Calu3 (cell line): Measurements from ENCODE around the gene GARRE1. TPM values are rescaled to one million over a fixed set of nuclear protein-coding genes. Genes with fewer than 3 reads are reported as not detected.
"Not testable (repeated sequence)": the region's sequence is repeated elsewhere in the genome, so short reads cannot be mapped to it uniquely, and the experiment has no call there.

Experiments used
- BruUV-seq: library from RNA; stranded (reverse); fragments of 400-500 nt; replicated peaks from 2 replicates; lab custom pipeline; 2021; lab: Mats Ljungman, UMichigan
- CTCF ChIA-PET: fragments of 300-600 bp; sonication (Branson Sonifier 250); formaldehyde crosslinking; loops from one replicate; lab custom pipeline; 2022; ENCODE audit warnings: antibody characterized with exemption; lab: Charles Lee
- DNase-seq: peaks from one replicate; pipeline ENCODE4 v3.0.0; 2022
- H3K27ac Mint-ChIP-seq: one replicate; pipeline ENCODE4 v1.8.0; 2022; ENCODE audit warnings: mixed read lengths; ENCODE audit not compliant: unreplicated experiment
- H3K27me3 Mint-ChIP-seq: one replicate; pipeline ENCODE4 v1.8.0; 2022; ENCODE audit warnings: mixed read lengths; ENCODE audit not compliant: unreplicated experiment
- H3K36me3 Mint-ChIP-seq: one replicate; pipeline ENCODE4 v1.8.0; 2022; ENCODE audit warnings: mild to moderate bottlenecking, moderate library complexity, mixed read lengths; ENCODE audit not compliant: insufficient read depth, unreplicated experiment
- H3K4me1 Mint-ChIP-seq: one replicate; pipeline ENCODE4 v1.8.0; 2022; ENCODE audit warnings: mild to moderate bottlenecking, low read depth, mixed read lengths; ENCODE audit not compliant: unreplicated experiment
- H3K4me3 Mint-ChIP-seq: one replicate; pipeline ENCODE4 v1.8.0; 2022; ENCODE audit warnings: mild to moderate bottlenecking, low read depth, moderate library complexity, mixed read lengths; ENCODE audit not compliant: unreplicated experiment
- H3K9me3 Mint-ChIP-seq: one replicate; pipeline ENCODE4 v1.8.0; 2022; ENCODE audit warnings: low read depth, mixed read lengths; ENCODE audit not compliant: unreplicated experiment
- CTCF ChIP-seq: fragments of 200-600 bp; IDR thresholded peaks from one replicate; pipeline ENCODE4 v1.8.0; 2022; ENCODE audit warnings: antibody characterized with exemption; ENCODE audit not compliant: unreplicated experiment
- intact Hi-C: fragments of 100-400 bp; cut with micrococcal nuclease; formaldehyde crosslinking; loops from one replicate; pipeline ENCODE4 v1.10.0; 2022; ENCODE audit not compliant: unreplicated experiment
- total RNA-seq: library from RNA; stranded (reverse); gene quantifications from 2 replicates; pipeline ENCODE4 v1.2.3, GENCODE V29; 2022

GARRE1 gene
- total RNA-seq, 1 experiment from 2014 or later: 19.9 TPM

GRCh38 chr19:34213283-34213682, 41.1 kb upstream of the GARRE1 start:
- no peak overlapping the region for H3K4me3 Mint-ChIP-seq
- H3K36me3 Mint-ChIP-seq: peaks cover 52% of the 10 kb centered on the region
- BruUV-seq: no TSS peak
- no peaks in the 10 kb centered on the region for H3K27me3 Mint-ChIP-seq
- H3K9me3 Mint-ChIP-seq: no peaks in the 10 kb centered on the region
- H3K27ac Mint-ChIP-seq: no peak overlapping the region
- H3K4me1 Mint-ChIP-seq: peaks cover 10% of the 10 kb centered on the region
- no peak for DNase-seq
- no peak for TF ChIP-seq CTCF
- intact Hi-C loops: no loop called here
- CTCF ChIA-PET: no interaction called here

GRCh38 chr19:34214040-34214439, 40.3 kb upstream of the GARRE1 start:
- CTCF ChIA-PET: no interaction called here
- no TSS peak for BruUV-seq
- no peak for TF ChIP-seq CTCF
- Mint-ChIP-seq H3K9me3 (no peaks in the 10 kb centered on the region), H3K27me3 (no peaks in the 10 kb centered on the region), H3K4me1 (peaks cover 17% of the 10 kb centered on the region), H3K27ac (no peak overlapping the region), H3K4me3 (no peak overlapping the region), H3K36me3 (peaks cover 57% of the 10 kb centered on the region)
- no peak for DNase-seq
- intact Hi-C loops: no loop called here

- Mint-ChIP-seq H3K27ac (no peak overlapping the region), H3K4me1 (peaks cover 17% of the 10 kb centered on the region), H3K9me3 (no peaks in the 10 kb centered on the region), H3K27me3 (no peaks in the 10 kb centered on the region), H3K36me3 (peaks cover 53% of the 10 kb centered on the region), H3K4me3 (no peak overlapping the region)
- no peak for DNase-seq
- BruUV-seq: no TSS peak
- intact Hi-C loops: no loop called here
- CTCF ChIA-PET: no interaction called here
- TF ChIP-seq CTCF: no peak
Observed at GRCh38 chr19:34215006-34215665, 39.2 kb upstream of the GARRE1 start.

- CTCF ChIA-PET: no interaction called here
- BruUV-seq: no TSS peak
- Mint-ChIP-seq H3K4me1 (peaks cover 17% of the 10 kb centered on the region), H3K36me3 (peaks cover 54% of the 10 kb centered on the region), H3K9me3 (no peaks in the 10 kb centered on the region), H3K27me3 (no peaks in the 10 kb centered on the region), H3K27ac (no peak overlapping the region), H3K4me3 (no peak overlapping the region)
- intact Hi-C loops: no loop called here
- DNase-seq: no peak
- no peak for TF ChIP-seq CTCF
Observed at GRCh38 chr19:34215666-34216038, 38.7 kb upstream of the GARRE1 start.

- H3K27me3 Mint-ChIP-seq, DNase-seq, H3K27ac Mint-ChIP-seq, BruUV-seq, H3K4me3 Mint-ChIP-seq, intact Hi-C loops, H3K9me3 Mint-ChIP-seq: not testable (repeated sequence)
- Mint-ChIP-seq H3K36me3 (peaks cover 54% of the 10 kb centered on the region), H3K4me1 (peaks cover 17% of the 10 kb centered on the region)
- CTCF ChIA-PET: interaction anchor here (0.6 to 0.7 kb wide), 2 partner anchors 76 to 114 kb away, joined by 3 read pairs; no protein-coding TSS in a partner anchor
Observed at GRCh38 chr19:34216745-34217219, 37.6 kb upstream of the GARRE1 start.
